ENCODE data around the gene TNIK.

- TF ChIP-seq, protein P1, sequence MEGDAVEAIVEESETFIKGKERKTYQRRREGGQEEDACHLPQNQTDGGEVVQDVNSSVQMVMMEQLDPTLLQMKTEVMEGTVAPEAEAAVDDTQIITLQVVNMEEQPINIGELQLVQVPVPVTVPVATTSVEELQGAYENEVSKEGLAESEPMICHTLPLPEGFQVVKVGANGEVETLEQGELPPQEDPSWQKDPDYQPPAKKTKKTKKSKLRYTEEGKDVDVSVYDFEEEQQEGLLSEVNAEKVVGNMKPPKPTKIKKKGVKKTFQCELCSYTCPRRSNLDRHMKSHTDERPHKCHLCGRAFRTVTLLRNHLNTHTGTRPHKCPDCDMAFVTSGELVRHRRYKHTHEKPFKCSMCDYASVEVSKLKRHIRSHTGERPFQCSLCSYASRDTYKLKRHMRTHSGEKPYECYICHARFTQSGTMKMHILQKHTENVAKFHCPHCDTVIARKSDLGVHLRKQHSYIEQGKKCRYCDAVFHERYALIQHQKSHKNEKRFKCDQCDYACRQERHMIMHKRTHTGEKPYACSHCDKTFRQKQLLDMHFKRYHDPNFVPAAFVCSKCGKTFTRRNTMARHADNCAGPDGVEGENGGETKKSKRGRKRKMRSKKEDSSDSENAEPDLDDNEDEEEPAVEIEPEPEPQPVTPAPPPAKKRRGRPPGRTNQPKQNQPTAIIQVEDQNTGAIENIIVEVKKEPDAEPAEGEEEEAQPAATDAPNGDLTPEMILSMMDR (conservative IDR thresholded peaks at IDR 0.05; ENCODE audit: low read depth, low read length), result no peak
- no peak for TF ChIP-seq EZH2 (IDR thresholded peaks at IDR 0.05; ENCODE audit: borderline replicate concordance, low read depth, low read length, poor library complexity, severe bottlenecking)
Measured at GRCh38 chr3:171226794-171227193, 233.4 kb downstream of the TNIK start.

Data from A673 (cell line).